HEK293 (cell line): Measurements from ENCODE around the gene ALAD.

Experiments used
- CTCF ChIA-PET: fragments of 350-600 bp; formaldehyde crosslinking; extraction: SDS; loops from one replicate; lab custom pipeline; 2021; ENCODE audit warnings: antibody characterized with exemption; lab: Yijun Ruan, JAX
- POLR2A ChIA-PET: fragments of 300-600 bp; formaldehyde crosslinking; extraction: SDS; loops from one replicate; lab custom pipeline; 2020; ENCODE audit warnings: antibody characterized with exemption, inconsistent platforms; lab: Yijun Ruan, JAX
- H3K27ac ChIP-seq: fragments of 200-500 bp; sonication (Bioruptor generic); 2 replicates; pipeline ENCODE4 v1.5.1; 2014; ENCODE audit warnings: low read depth, low read length, control low read depth, inconsistent platforms; ENCODE audit errors: extremely low read depth
- H3K36me3 ChIP-seq, 2 experiments: fragments of 200-500 bp in 1 of 2; sonication (Bioruptor generic) in 1 of 2; 1 replicate in 1 of 2; 2 replicates in 1 of 2; pipeline ENCODE4 v1.5.1; 2014 to 2017; ENCODE audit warnings: inconsistent platforms in 2 of 2, low read length in 2 of 2; ENCODE audit not compliant: control insufficient read depth in 2 of 2, insufficient read depth in 1 of 2
- H3K4me1 ChIP-seq: fragments of 200-500 bp; sonication (Bioruptor generic); 2 replicates; pipeline ENCODE4 v1.5.1; 2014; ENCODE audit warnings: mild to moderate bottlenecking, low read length, inconsistent platforms; ENCODE audit not compliant: control insufficient read depth, insufficient read depth
- H3K4me3 ChIP-seq: 2 replicates; pipeline ENCODE4 v1.5.1; 2011; ENCODE audit warnings: low read depth, mild to moderate bottlenecking, control low read depth, low read length, moderate library complexity
- H3K9me3 ChIP-seq: fragments of 200-500 bp; sonication (Bioruptor generic); 2 replicates; pipeline ENCODE4 v1.5.1; 2014; ENCODE audit warnings: low read depth, low read length, inconsistent platforms; ENCODE audit not compliant: control insufficient read depth, insufficient read depth
- BCL6B ChIP-seq: fragments of 450-650 bp; formaldehyde crosslinking; IDR thresholded peaks from 2 replicates; pipeline ENCODE4 v1.5.1; 2017; ENCODE audit warnings: missing biosample characterization, missing genetic modification characterization
- GLIS2 ChIP-seq: fragments of 450-650 bp; formaldehyde crosslinking; IDR thresholded peaks from 2 replicates; pipeline ENCODE4 v1.5.1; 2016; ENCODE audit warnings: missing biosample characterization, missing genetic modification characterization
- KLF1 ChIP-seq: fragments of 450-650 bp; formaldehyde crosslinking; IDR thresholded peaks from 2 replicates; pipeline ENCODE4 v1.5.1; 2016; ENCODE audit warnings: missing biosample characterization, missing genetic modification characterization
- KLF7 ChIP-seq: fragments of 450-650 bp; formaldehyde crosslinking; IDR thresholded peaks from 2 replicates; pipeline ENCODE4 v1.5.1; 2016; ENCODE audit warnings: missing biosample characterization, missing genetic modification characterization, borderline replicate concordance
- OVOL3 ChIP-seq: fragments of 450-650 bp; formaldehyde crosslinking; IDR thresholded peaks from 2 replicates; pipeline ENCODE4 v1.5.1; 2016; ENCODE audit warnings: missing biosample characterization, missing genetic modification characterization
- RBAK ChIP-seq: fragments of 450-650 bp; formaldehyde crosslinking; IDR thresholded peaks from 2 replicates; pipeline ENCODE4 v1.5.1; 2016; ENCODE audit warnings: missing biosample characterization, missing genetic modification characterization
- TSHZ1 ChIP-seq: fragments of 450-650 bp; formaldehyde crosslinking; IDR thresholded peaks from 2 replicates; pipeline ENCODE4 v1.5.1; 2016; ENCODE audit warnings: missing biosample characterization, missing genetic modification characterization, borderline replicate concordance
- YY1 ChIP-seq: fragments of 450-650 bp; formaldehyde crosslinking; IDR thresholded peaks from 2 replicates; pipeline ENCODE4 v1.5.1; 2018; ENCODE audit warnings: missing biosample characterization, missing genetic modification characterization
- ZNF121 ChIP-seq: fragments of 450-650 bp; formaldehyde crosslinking; IDR thresholded peaks from 2 replicates; pipeline ENCODE4 v1.5.1; 2016; ENCODE audit warnings: missing biosample characterization, missing genetic modification characterization
- ZNF132 ChIP-seq: fragments of 450-650 bp; formaldehyde crosslinking; IDR thresholded peaks from 2 replicates; pipeline ENCODE4 v1.5.1; 2017; ENCODE audit warnings: missing biosample characterization, missing genetic modification characterization, borderline replicate concordance
- ZNF146 ChIP-seq: fragments of 450-650 bp; formaldehyde crosslinking; IDR thresholded peaks from 2 replicates; pipeline ENCODE4 v1.5.1; 2016; ENCODE audit warnings: missing biosample characterization, missing genetic modification characterization
- ZNF280D ChIP-seq: fragments of 450-650 bp; formaldehyde crosslinking; IDR thresholded peaks from 2 replicates; pipeline ENCODE4 v1.5.1; 2016; ENCODE audit warnings: missing biosample characterization, missing genetic modification characterization
- ZNF549 ChIP-seq: fragments of 450-650 bp; IDR thresholded peaks from 2 replicates; pipeline ENCODE4 v1.5.1; 2018; ENCODE audit warnings: missing biosample characterization, missing genetic modification characterization, mild to moderate bottlenecking, inconsistent platforms, moderate library complexity
- ZNF629 ChIP-seq: fragments of 450-650 bp; formaldehyde crosslinking; IDR thresholded peaks from 2 replicates; pipeline ENCODE4 v1.5.1; 2017; ENCODE audit warnings: missing biosample characterization, missing genetic modification characterization
- ZNF768 ChIP-seq: fragments of 450-650 bp; formaldehyde crosslinking; IDR thresholded peaks from 2 replicates; pipeline ENCODE4 v1.5.1; 2018; ENCODE audit warnings: missing biosample characterization, mild to moderate bottlenecking, missing genetic modification characterization

The ALAD gene

GRCh38 chr9:113417370-113417769, 16.3 kb upstream of the ALAD start (continued):
- TF ChIP-seq ZNF280D (tag by site-specific recombination) (no peak), YY1 (tag by site-specific recombination) (no peak), ZNF132 (tag by site-specific recombination) (no peak), ZNF768 (tag by site-specific recombination) (no peak), BCL6B (no peak), RBAK (tag by site-specific recombination) (no peak), GLIS2 (tag by site-specific recombination) (no peak), KLF1 (tag by site-specific recombination) (no peak), OVOL3 (tag by site-specific recombination) (no peak)
- TF ChIP-seq, all 188 proteins: peak for 0

- H3K9me3 ChIP-seq = no peaks in the 10 kb centered on the region
- no peak overlapping the region for H3K27ac ChIP-seq
- TF ChIP-seq ZNF121 (no peak), ZNF629 (tag by site-specific recombination) (no peak), KLF7 (tag by site-specific recombination) (no peak), ZNF549 (tag by site-specific recombination) (no peak), TSHZ1 (no peak), ZNF146 (tag by site-specific recombination) (no peak), KLF1 (tag by site-specific recombination) (no peak)
- H3K4me3 ChIP-seq = no peak overlapping the region
- H3K4me1 ChIP-seq = no peaks in the 10 kb centered on the region
- no peaks in the 10 kb centered on the region for H3K36me3 ChIP-seq
- ChIA-PET CTCF (no interaction called here), POLR2A (interaction anchor here (1.2 kb wide), 1 partner anchor 141 kb away, joined by 3 read pairs; the partner anchor contains the start of gene CDC26)
Observed at GRCh38 chr9:113416149-113416721, 15.2 kb upstream of the ALAD start.
